Suprapubic skin (tissue), 4 donors: ENCODE data around the gene PEAR1.

Source experiments
- CTCF ChIP-seq, 2 donors: fragments of 200-600 bp in 1 of 2; fragments of 450-650 bp in 1 of 2; sonication (generic) in 1 of 2; IDR thresholded peaks; one replicate each; pipeline ENCODE4 v1.5.1; 2016 to 2019; ENCODE audit warnings: antibody characterized with exemption in 2 of 2, mild to moderate bottlenecking in 1 of 2, moderate library complexity in 1 of 2
- EP300 ChIP-seq: sonication (generic); formaldehyde crosslinking; IDR thresholded peaks from one replicate; pipeline ENCODE4 v1.6.1; 2017; ENCODE audit warnings: antibody characterized with exemption
- POLR2A ChIP-seq, 2 donors: fragments of 450-650 bp; IDR thresholded peaks; one replicate each; pipeline ENCODE4 v1.6.1; 2017; ENCODE audit warnings: antibody characterized with exemption in 2 of 2, mild to moderate bottlenecking in 2 of 2, moderate library complexity in 2 of 2
- POLR2AphosphoS5 ChIP-seq, 3 donors: sonication (generic); formaldehyde crosslinking; IDR thresholded peaks; one replicate each; pipeline ENCODE4 v1.6.1; 2017; ENCODE audit warnings: antibody characterized with exemption in 3 of 3

GRCh38 chr1:156863631-156864030, 29.9 kb upstream of the PEAR1 start:
- TF ChIP-seq CTCF (IDR thresholded peaks at IDR 0.05) (no peak), POLR2A (IDR thresholded peaks at IDR 0.05) (no peak), POLR2AphosphoS5 (IDR thresholded peaks at IDR 0.05) (no peak), EP300 (no peak)
